Measurements from ENCODE around the gene DNAI7.
A peak's percentile ranks its signal among the peaks of the same experiment; 100 is the strongest.

Gene DNAI7

GRCh38 chr12:25099010-25099409 lies 96.0 kb downstream of the DNAI7 start:
- FAIRE-seq = no peak

DNA sequence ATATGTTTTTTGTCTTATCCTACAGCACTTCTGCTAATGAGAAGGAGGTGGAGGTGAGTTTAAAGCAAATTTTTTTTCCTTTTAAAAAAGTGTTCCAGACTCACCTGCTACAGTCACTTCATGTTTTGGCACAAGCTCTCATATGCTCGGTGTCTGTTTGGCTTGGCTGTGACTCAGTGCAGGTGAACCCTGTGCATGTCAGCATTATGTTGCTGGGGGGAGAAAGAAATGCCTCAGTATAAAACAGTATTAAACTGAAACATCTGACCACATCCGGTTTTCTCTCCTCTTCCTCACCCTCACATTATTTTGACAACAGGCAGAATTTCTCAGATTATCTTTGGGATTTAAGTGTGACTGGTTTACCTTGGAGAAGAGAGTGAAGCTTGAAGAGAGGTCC lies 105.2 kb downstream of the DNAI7 start:
- FAIRE-seq = no peak

GRCh38 chr12:25087596-25087995 lies 107.4 kb downstream of the DNAI7 start:
- no peak for FAIRE-seq

- FAIRE-seq = no peak
These were observed 110.1 kb downstream of the DNAI7 start for GRCh38 chr12:25084816-25085215.

- FAIRE-seq = no peak
These were observed 111.7 kb downstream of the DNAI7 start for GRCh38 chr12:25083211-25083610.

GRCh38 chr12:25082628-25083027 lies 112.3 kb downstream of the DNAI7 start:
- FAIRE-seq = no peak

GRCh38 chr12:25079393-25079792 lies 115.6 kb downstream of the DNAI7 start:
- FAIRE-seq = no peak

DNA sequence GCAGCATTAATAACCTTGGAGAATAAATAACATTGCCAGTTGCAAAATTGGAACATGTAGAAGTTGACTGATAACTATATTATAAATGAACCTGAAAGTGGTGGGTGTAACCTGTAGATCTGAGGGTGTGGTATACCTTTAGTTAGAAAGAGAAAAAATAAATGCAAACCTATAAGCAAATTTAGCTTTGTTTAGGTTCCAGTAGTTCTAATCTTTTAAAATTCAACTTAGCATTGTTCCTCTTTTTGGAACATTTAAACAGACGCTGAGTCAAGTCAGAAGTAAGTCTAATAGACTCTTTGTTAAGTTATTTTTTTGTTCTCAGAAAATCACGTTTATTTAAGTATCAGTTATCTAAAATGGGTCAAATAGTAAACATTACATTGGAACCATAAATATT lies 120.0 kb downstream of the DNAI7 start:
- peak; percentile 36 for FAIRE-seq

DNA sequence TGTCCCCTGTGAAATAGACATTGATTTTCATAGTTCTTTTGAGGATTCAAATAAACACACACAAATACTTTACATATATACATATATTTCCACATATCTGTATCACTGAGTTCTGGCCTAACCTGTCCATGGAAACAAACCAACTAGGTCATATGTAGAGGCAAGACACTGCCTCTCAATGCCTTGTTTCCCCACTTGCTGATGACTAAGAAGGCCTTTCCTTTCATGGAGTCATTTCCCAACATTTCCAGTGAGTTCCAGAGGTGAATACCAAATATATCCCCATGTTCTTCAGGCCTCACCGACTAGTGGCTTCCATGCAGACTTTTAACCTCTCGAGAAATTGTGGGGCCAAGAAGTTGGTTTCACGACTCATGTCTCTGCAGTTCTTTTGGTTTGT lies 120.8 kb downstream of the DNAI7 start:
- no peak for FAIRE-seq

- no peak for FAIRE-seq
These were observed 121.9 kb downstream of the DNAI7 start for GRCh38 chr12:25072906-25073650.

- no peak for FAIRE-seq
These were observed 123.6 kb downstream of the DNAI7 start for GRCh38 chr12:25071366-25071765.

DNA sequence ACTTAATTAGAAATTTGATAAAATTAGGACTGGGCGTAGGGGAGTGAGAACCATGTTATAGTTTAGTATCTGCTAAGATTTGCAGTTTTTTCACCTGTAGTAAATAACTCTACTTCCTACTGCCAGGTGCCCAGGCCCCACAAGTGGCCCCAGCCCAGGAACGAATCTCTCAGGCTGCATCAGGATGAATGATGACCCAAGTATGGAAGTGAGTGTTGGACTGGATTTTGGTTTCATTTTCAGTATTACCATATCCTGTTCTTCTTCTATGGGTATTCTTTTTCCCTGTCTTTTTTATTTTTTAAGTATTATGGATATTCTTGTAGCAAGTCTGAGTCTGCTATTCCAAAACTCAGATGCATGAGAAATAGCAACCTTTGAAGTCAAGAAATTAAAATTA lies 125.7 kb downstream of the DNAI7 start:
- no peak for FAIRE-seq

- no peak for FAIRE-seq
These were observed 129.9 kb downstream of the DNAI7 start for GRCh38 chr12:25065035-25065434.

DNA sequence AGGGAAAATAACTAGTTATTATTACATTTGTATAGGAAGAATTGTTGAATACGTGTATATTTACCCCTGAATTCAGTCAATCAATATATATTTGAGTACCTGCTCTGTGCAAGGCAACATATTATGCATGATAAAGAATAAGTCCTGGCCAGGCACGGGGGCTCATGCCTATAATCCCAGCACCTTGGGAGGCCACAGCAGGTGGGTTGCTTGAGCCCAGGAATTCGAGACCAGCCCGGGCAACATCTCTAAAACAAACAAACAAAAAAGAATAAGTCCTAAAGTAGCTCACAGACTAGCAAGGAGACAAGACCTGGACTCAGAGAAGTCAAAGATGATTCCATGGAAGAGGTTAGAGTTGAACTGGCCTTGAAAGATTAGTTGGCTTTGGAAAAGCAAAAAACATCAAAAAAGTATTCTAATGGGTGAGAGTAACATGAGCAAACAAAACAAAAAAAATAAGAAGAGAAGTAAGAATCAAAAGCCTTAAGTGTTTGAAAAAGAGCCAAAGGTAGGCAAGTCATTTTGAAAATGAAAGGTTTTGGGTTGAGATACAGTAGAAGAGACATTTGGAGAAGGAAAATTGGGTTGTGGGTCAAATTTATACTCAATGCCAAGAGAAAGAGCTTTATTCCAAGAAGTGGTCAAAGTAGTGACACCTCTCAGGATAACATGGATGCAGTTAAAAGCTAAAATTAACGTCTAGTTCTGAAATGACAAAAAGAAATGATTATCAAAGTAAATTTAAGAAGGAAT lies 130.9 kb downstream of the DNAI7 start:
- FAIRE-seq = no peak

DNA sequence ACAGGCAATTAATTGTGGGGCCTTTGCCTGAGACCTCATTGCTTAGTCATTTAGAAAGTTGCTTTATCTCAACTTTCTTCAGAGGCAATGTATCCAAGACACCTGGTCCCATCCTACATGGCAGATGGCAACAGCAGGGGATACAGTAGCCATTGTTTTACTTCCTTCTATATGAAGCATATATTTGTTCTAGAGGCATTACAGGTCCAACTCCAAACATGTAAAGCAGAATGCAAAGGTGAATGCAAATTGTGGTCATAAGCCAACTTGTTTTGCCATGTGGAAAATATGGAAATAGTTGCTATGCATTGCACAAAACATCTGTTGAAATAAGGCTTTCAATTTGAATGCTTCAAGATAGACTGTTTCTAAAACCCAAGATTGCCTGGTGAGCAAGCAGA lies 136.3 kb downstream of the DNAI7 start:
- FAIRE-seq = no peak

All from colon (tissue), 2 donors.